B cell (primary cell): ENCODE measurements around the gene XIRP2. TPM values are rescaled to one million over a fixed set of nuclear protein-coding genes. Genes with fewer than 3 reads are reported as not detected.

Source experiments
- ATAC-seq: fragments of 200-7000 bp; cut with Tn5 transposase; one replicate; pipeline ENCODE4 v1.10.0; 2021; ENCODE audit warnings: low read depth, mild to moderate bottlenecking, moderate number of reproducible peaks, moderate library complexity
- CTCF ChIA-PET: fragments of 350-600 bp; sonication (Branson Sonifier 250); formaldehyde crosslinking; loops from one replicate; lab custom pipeline; 2021; ENCODE audit warnings: antibody characterized with exemption, inconsistent platforms; lab: Charles Lee
- POLR2A ChIA-PET: fragments of 350-600 bp; sonication (Branson Sonifier 250); formaldehyde crosslinking; loops from one replicate; lab custom pipeline; 2021; ENCODE audit warnings: antibody characterized with exemption; lab: Charles Lee
- DNase-seq: peaks from one replicate; pipeline ENCODE4 v3.0.0; 2013
- H2AFZ ChIP-seq: 2 replicates; pipeline ENCODE4 v1.6.1; 2012; ENCODE audit warnings: mild to moderate bottlenecking, low read depth, low read length; ENCODE audit not compliant: insufficient read depth, poor library complexity, severe bottlenecking
- H3K27ac ChIP-seq, 2 donors: 1 replicate in 1 of 2; 2 replicates in 1 of 2; pipeline ENCODE4 v1.5.1; 2012 to 2013; ENCODE audit warnings: low read length in 2 of 2, mild to moderate bottlenecking in 2 of 2, moderate library complexity in 1 of 2
- H3K27me3 ChIP-seq, 4 experiments: fragments of 200-600 bp in 1 of 4; sonication (generic) in 1 of 4; replicated peaks in 1 of 4; 1 replicate in 2 of 4; 2 replicates in 2 of 4; pipeline versions ENCODE4 v1.6.1 to v1.7.0; 2013 to 2016; ENCODE audit warnings: low read length in 3 of 4, mild to moderate bottlenecking in 2 of 4, mixed read lengths in 1 of 4, moderate library complexity in 1 of 4; ENCODE audit not compliant: insufficient read depth in 4 of 4, control insufficient read depth in 3 of 4; ENCODE audit errors: control extremely low read depth in 1 of 4
- H3K36me3 ChIP-seq, 2 experiments: replicated peaks in 1 of 2; 1 replicate in 1 of 2; 2 replicates in 1 of 2; pipeline versions ENCODE4 v1.6.1 to v1.7.1; 2013; ENCODE audit warnings: low read length in 1 of 2; ENCODE audit not compliant: insufficient read depth in 2 of 2, control insufficient read depth in 1 of 2; ENCODE audit errors: control extremely low read depth in 1 of 2, extremely low read depth in 1 of 2
- H3K4me1 ChIP-seq, 2 donors: fragments of 200-600 bp in 1 of 2; sonication (generic) in 1 of 2; 1 replicate in 1 of 2; 2 replicates in 1 of 2; pipeline versions ENCODE4 v1.5.1 to v1.6.1; 2013 to 2017; ENCODE audit warnings: low read length in 2 of 2; ENCODE audit not compliant: control insufficient read depth in 2 of 2, insufficient read depth in 2 of 2
- H3K4me2 ChIP-seq: replicated peaks from 2 replicates; pipeline ENCODE3; 2012; ENCODE audit warnings: mild to moderate bottlenecking, low read depth, low read length; ENCODE audit not compliant: poor library complexity, severe bottlenecking
- H3K4me3 ChIP-seq, 5 experiments: fragments of 200-600 bp in 1 of 5; sonication (generic) in 1 of 5; 1 replicate in 3 of 5; 2 replicates in 2 of 5; pipeline versions ENCODE4 v1.5.1 to v1.7.0; 2011 to 2016; ENCODE audit warnings: low read length in 4 of 5, mild to moderate bottlenecking in 4 of 5, low read depth in 2 of 5, control low read depth in 1 of 5, moderate library complexity in 1 of 5; ENCODE audit not compliant: insufficient read depth in 1 of 5; ENCODE audit errors: control extremely low read depth in 1 of 5, extremely low read depth in 1 of 5
- H3K79me2 ChIP-seq: fragments of 200-600 bp; sonication (generic); one replicate; pipeline ENCODE4 v1.6.0; 2016; ENCODE audit warnings: low read length; ENCODE audit not compliant: control insufficient read depth, insufficient read depth
- H3K9ac ChIP-seq: fragments of 200-600 bp; sonication (generic); 2 replicates; pipeline ENCODE4 v1.6.1; 2017; ENCODE audit warnings: mild to moderate bottlenecking, low read length, moderate library complexity
- H3K9me3 ChIP-seq, 3 donors: one replicate each; pipeline versions ENCODE4 v1.6.1 to v1.7.1; 2013; ENCODE audit warnings: low read length in 2 of 3; ENCODE audit not compliant: control insufficient read depth in 2 of 3, insufficient read depth in 1 of 3; ENCODE audit errors: control extremely low read depth in 1 of 3
- H4K20me1 ChIP-seq: 2 replicates; pipeline ENCODE4 v1.6.0; 2012; ENCODE audit warnings: mild to moderate bottlenecking, low read length; ENCODE audit not compliant: insufficient read depth, control insufficient read depth, poor library complexity, severe bottlenecking
- H3K27ac Mint-ChIP-seq: one replicate; pipeline ENCODE4 v1.8.0; 2021; ENCODE audit warnings: mixed read lengths
- H3K27me3 Mint-ChIP-seq: one replicate; pipeline ENCODE4 v1.8.0; 2021; ENCODE audit warnings: mixed read lengths
- H3K4me1 Mint-ChIP-seq: one replicate; pipeline ENCODE4 v1.8.0; 2021; ENCODE audit warnings: mixed read lengths
- H3K4me3 Mint-ChIP-seq: one replicate; pipeline ENCODE4 v1.8.0; 2021; ENCODE audit warnings: mixed read lengths
- H3K9me3 Mint-ChIP-seq: one replicate; pipeline ENCODE4 v1.8.0; 2022; ENCODE audit warnings: mixed read lengths; ENCODE audit not compliant: insufficient read depth
- CTCF ChIP-seq: fragments of 200-600 bp; IDR thresholded peaks from one replicate; pipeline ENCODE4 v1.8.0; 2022; ENCODE audit warnings: antibody characterized with exemption, mild to moderate bottlenecking
- EZH2 ChIP-seq: IDR thresholded peaks from 2 replicates; pipeline ENCODE4 v1.6.1; 2012; ENCODE audit warnings: borderline replicate concordance, low read depth, mild to moderate bottlenecking, moderate library complexity, low read length; ENCODE audit not compliant: insufficient read depth, poor library complexity, severe bottlenecking
- WGBS: methylation state at CpG from one replicate; pipeline ENCODE4 v1.1.5; 2013; ENCODE audit warnings: missing lambda C conversion rate; ENCODE audit not compliant: insufficient coverage; 5-methylcytosine and 5-hydroxymethylcytosine counted together
- intact Hi-C: fragments of 100-400 bp; cut with micrococcal nuclease; formaldehyde crosslinking; loops from one replicate; pipeline ENCODE4 v1.10.0; 2022
- polyA plus RNA-seq: library from polyadenylated mRNA; depleted of rRNA; stranded (reverse); fragments of >200 nt; gene quantifications from 2 replicates; pipeline ENCODE4 v1.2.3, GENCODE V29; 2012
- total RNA-seq, 2 donors: library from RNA; stranded (reverse); fragments of 120-200 nt in 1 of 2; gene quantifications; 1 replicate in 1 of 2; 2 replicates in 1 of 2; pipeline versions ENCODE4 v1.2.3 to v1.2.4, GENCODE V29; 2013 to 2022

Gene XIRP2
- total and polyA plus RNA-seq, 2 donors (not counting 1 experiment from before 2014, with no cell fraction given): not detected

- H3K27me3 ChIP-seq: no peaks in the 10 kb centered on the region
- Mint-ChIP-seq H3K9me3 (no peaks in the 10 kb centered on the region), H3K27me3 (no peaks in the 10 kb centered on the region), H3K4me3 (no peak overlapping the region), H3K27ac (no peak overlapping the region), H3K4me1 (no peaks in the 10 kb centered on the region)
- ChIA-PET POLR2A (no interaction called here), CTCF (no interaction called here)
- 93% methylated on average over 3 of the region's 4 CpGs for WGBS
- no peak overlapping the region for H3K27ac ChIP-seq
- no peak overlapping the region for H3K4me3 ChIP-seq
- no peak for ATAC-seq
- H3K4me1 ChIP-seq: no peaks in the 10 kb centered on the region
- no peaks in the 10 kb centered on the region for H3K9me3 ChIP-seq
- intact Hi-C loops: no loop called here
- TF ChIP-seq EZH2 (no peak), CTCF (no peak)
- no peaks in the 10 kb centered on the region for H3K36me3 ChIP-seq
- no peak overlapping the region for H3K9ac ChIP-seq
- DNase-seq: no peak
- H3K79me2 ChIP-seq: no peaks in the 10 kb centered on the region
- H3K4me2 ChIP-seq: no peak overlapping the region
- no peaks in the 10 kb centered on the region for H4K20me1 ChIP-seq
- no peak overlapping the region for H2AFZ ChIP-seq
These were observed 360.9 kb downstream of the XIRP2 start for GRCh38 chr2:167249197-167249596.

DNA sequence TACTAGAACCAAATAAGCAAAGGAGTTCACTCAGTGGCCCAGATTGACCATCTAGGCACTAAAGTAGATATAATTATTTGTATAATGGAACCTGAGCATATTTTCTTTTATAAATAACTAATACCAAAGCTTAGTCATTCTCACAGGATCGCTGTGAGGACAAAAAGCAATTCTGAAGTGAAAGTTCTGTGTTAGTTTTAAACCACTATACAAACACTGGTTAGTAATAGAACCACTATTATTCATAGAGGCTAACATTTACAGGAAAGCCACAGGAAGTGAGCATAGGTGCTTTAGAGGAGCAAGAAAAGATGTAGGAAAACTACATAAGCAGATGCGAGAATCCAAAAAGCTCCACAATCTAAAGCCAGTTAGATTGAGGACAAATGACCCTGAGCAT lies 364.7 kb downstream of the XIRP2 start:
- no CpG with 5 or more reads among the region's 2 CpGs for WGBS
- H3K4me2 ChIP-seq: no peak overlapping the region
- H3K4me1 ChIP-seq: no peaks in the 10 kb centered on the region
- no peak for DNase-seq
- Mint-ChIP-seq H3K9me3 (no peaks in the 10 kb centered on the region), H3K27me3 (no peaks in the 10 kb centered on the region), H3K4me1 (no peaks in the 10 kb centered on the region), H3K4me3 (no peak overlapping the region), H3K27ac (no peak overlapping the region)
- ChIA-PET POLR2A (no interaction called here), CTCF (interaction anchor here (0.9 to 1.2 kb wide), 2 partner anchors 9 to 11 kb away, joined by 3 read pairs; no protein-coding TSS in a partner anchor)
- H3K27me3 ChIP-seq: no peaks in the 10 kb centered on the region
- H3K79me2 ChIP-seq: no peaks in the 10 kb centered on the region
- TF ChIP-seq EZH2: no peak
- no peak for TF ChIP-seq CTCF
- intact Hi-C loops: no loop called here
- no peak overlapping the region for H3K4me3 ChIP-seq
- H3K9ac ChIP-seq: no peak overlapping the region
- no peaks in the 10 kb centered on the region for H4K20me1 ChIP-seq
- no peaks in the 10 kb centered on the region for H3K9me3 ChIP-seq
- H2AFZ ChIP-seq: no peak overlapping the region
- H3K27ac ChIP-seq: no peak overlapping the region
- H3K36me3 ChIP-seq: no peaks in the 10 kb centered on the region
- no peak for ATAC-seq
